ENCODE results near the gene DTX3L. TPM values are rescaled to one million over a fixed set of nuclear protein-coding genes. Genes with fewer than 3 reads are reported as not detected.

The DTX3L gene
- total and polyA plus RNA-seq, 2 of the 8 experiments (the other 6 are each of a cell fraction or from before 2014, with no cell fraction given): 1.7 to 11.3 TPM

GRCh38 chr3:122568755-122569154 is 4.6 kb downstream of the DTX3L start:
- H3K14ac ChIP-seq (ENCODE audit: insufficient read length): no peak overlapping the region
- WGBS, 2 experiments (ENCODE audit: extremely low coverage in 1 of 2, insufficient coverage in 1 of 2, insufficient read length in 1 of 2, insufficient replicate concordance in 2 of 2, low coverage in 1 of 2, low lambda C conversion rate in 2 of 2, missing lambda C conversion rate in 1 of 2): 76% methylated on average over 3 of the region's 3 CpGs; no CpG with 5 or more reads in 1 of the 2 experiments
- no peaks in the 10 kb centered on the region for H3K79me2 ChIP-seq (ENCODE audit: control insufficient read depth in 1 of 2, insufficient read depth in 2 of 2, low read length in 2 of 2)
- no peak overlapping the region for H3K18ac ChIP-seq (ENCODE audit: extremely low read depth, low read length)
- H2BK5ac ChIP-seq (ENCODE audit: low read depth, low read length): no peak overlapping the region
- no peak overlapping the region for H3K9ac ChIP-seq (replicated peaks in 1 of 4; ENCODE audit: extremely low read depth in 1 of 4, low read depth in 3 of 4, low read length in 3 of 4)
- no peak overlapping the region for H4K8ac ChIP-seq (ENCODE audit: extremely low read depth, insufficient read depth, low read length)
- no peaks in the 10 kb centered on the region for H3K79me1 ChIP-seq (ENCODE audit: low read depth, low read length)
- H3K4ac ChIP-seq (replicated peaks; ENCODE audit: insufficient read length, low read depth, low read length): no peak overlapping the region
- no peak overlapping the region for H2BK12ac ChIP-seq (ENCODE audit: low read depth, low read length)
- FAIRE-seq (no peak), DNase-seq (ENCODE audit: low read depth in 1 of 2, low spot score in 2 of 2) (no peak)
- no peak overlapping the region for H4K91ac ChIP-seq (replicated peaks; ENCODE audit: insufficient read length, low read length)
- H4K5ac ChIP-seq (ENCODE audit: insufficient read length, low read depth, low read length): no peak overlapping the region
- POLR2A ChIA-PET (ENCODE audit: partially characterized antibody): no interaction called here
- H3K23me2 ChIP-seq (ENCODE audit: low read depth, low read length): peaks cover 5% of the 10 kb centered on the region; the same call in 1 of the 2 replicates
- H3K9me3 ChIP-seq (ENCODE audit: insufficient read depth in 2 of 2, low read depth in 1 of 2, low read length in 1 of 2): no peaks in the 10 kb centered on the region
- H2BK120ac ChIP-seq (replicated peaks; ENCODE audit: low read depth, low read length): no peak overlapping the region
- no peak overlapping the region for H2BK15ac ChIP-seq (ENCODE audit: low read length)
- H3K4me1 ChIP-seq (replicated peaks in 1 of 4; ENCODE audit: control insufficient read depth in 3 of 4, insufficient read depth in 4 of 4, low read length in 3 of 4): peaks cover 2 to 7% (median 3%) of the 10 kb centered on the region in 4 experiments
- no peak overlapping the region for H2AK5ac ChIP-seq (ENCODE audit: low read depth, low read length)
- H3K27me3 ChIP-seq (replicated peaks in 1 of 4; ENCODE audit: control insufficient read depth in 3 of 4, extremely low read depth in 1 of 4, insufficient read depth in 3 of 4, low read length in 3 of 4): peaks cover 0 to 1% (median 0%) of the 10 kb centered on the region in 4 experiments; a peak in 1 of 7 replicates
- H3K36me3 ChIP-seq (ENCODE audit: control insufficient read depth in 2 of 4, insufficient read depth in 4 of 4, low read length in 3 of 4): no peaks in the 10 kb centered on the region; a peak in 2 of 8 replicates
- no peak overlapping the region for H2AFZ ChIP-seq (ENCODE audit: low read length)
- H3K23ac ChIP-seq (ENCODE audit: insufficient read length): no peak overlapping the region
- no peak overlapping the region for H3K4me2 ChIP-seq (ENCODE audit: insufficient read depth in 1 of 2, low read depth in 2 of 2, low read length in 2 of 2)
- H3K56ac ChIP-seq (replicated peaks; ENCODE audit: insufficient read length, low read depth, low read length): no peak overlapping the region
- no peak overlapping the region for H3K27ac ChIP-seq (ENCODE audit: low read depth, low read length)
- H2BK20ac ChIP-seq (ENCODE audit: low read length): no peak overlapping the region
- H4K20me1 ChIP-seq (replicated peaks in 1 of 2; ENCODE audit: control insufficient read depth in 1 of 2, insufficient read depth in 2 of 2, low read length in 2 of 2): no peaks in the 10 kb centered on the region
- CTCF ChIA-PET (ENCODE audit: partially characterized antibody): interaction anchor here (1.0 kb wide), 1 partner anchor 9 kb away, joined by 3 read pairs; no protein-coding TSS in a partner anchor
- no peak overlapping the region for H3K4me3 ChIP-seq (ENCODE audit: extremely low read depth in 1 of 4, insufficient read depth in 2 of 4, low read depth in 3 of 4, low read length in 4 of 4)
- TF ChIP-seq TBP (IDR thresholded peaks at IDR 0.05; ENCODE audit: low read depth, low read length) (no peak), SIRT6 (IDR thresholded peaks at IDR 0.05; ENCODE audit: low read length) (no peak), CTCF (IDR thresholded peaks at IDR 0.05; ENCODE audit: control extremely low read depth in 1 of 3, insufficient read depth in 1 of 3, low read depth in 1 of 3, low read length in 3 of 3) (no peak), EZH2 (IDR thresholded peaks at IDR 0.05; ENCODE audit: low read depth, low read length, severe bottlenecking) (no peak), BACH1 (IDR thresholded peaks at IDR 0.05; ENCODE audit: low read length) (no peak), TEAD4 (IDR thresholded peaks at IDR 0.05; ENCODE audit: low read depth, low read length) (no peak), CBX5 (IDR thresholded peaks at IDR 0.05; ENCODE audit: low read depth, low read length) (no peak), POLR2AphosphoS5 (IDR thresholded peaks at IDR 0.05; ENCODE audit: low read depth, low read length) (no peak)
